Kidney capillary endothelial cell (primary cell): ENCODE results near the gene ANKRD40.
"Not testable (repeated sequence)": the region's sequence is repeated elsewhere in the genome, so short reads cannot be mapped to it uniquely, and the experiment has no call there.

ENCODE experiments used
- DNase-seq: peaks from one replicate; pipeline ENCODE4 v3.0.0-alpha.2; 2018; ENCODE audit warnings: low spot score

Gene ANKRD40

GRCh38 chr17:50707289-50708049 lies at the start of gene ANKRD40:
Gene ANKRD40, minus strand, starts transcription at chr17:50707914. Its CDS starts 260 bp downstream, at chr17:50707654.
- peak; percentile 89 for DNase-seq

GRCh38 chr17:50754521-50754920 lies 46.8 kb upstream of the ANKRD40 start:
- no peak for DNase-seq

DNA sequence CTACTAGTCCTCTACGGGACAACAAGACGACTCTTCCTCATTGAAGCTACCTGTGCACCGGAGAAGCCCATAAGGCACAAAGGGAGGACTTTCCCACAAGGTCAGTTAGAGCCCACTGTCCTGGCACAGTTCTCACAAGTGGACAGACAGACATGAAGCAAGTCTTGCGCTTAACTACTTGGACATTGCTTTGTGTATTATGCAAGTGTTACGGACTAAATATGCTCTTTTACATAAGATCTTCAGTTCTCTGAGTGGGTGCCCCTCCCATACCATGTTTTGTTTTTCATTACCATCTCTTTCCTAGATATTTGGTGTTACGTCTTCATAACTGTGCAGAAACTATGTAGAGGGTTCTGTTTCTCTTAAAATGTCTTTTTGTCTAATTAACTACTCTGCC lies 41.5 kb upstream of the ANKRD40 start:
- no peak for DNase-seq

GRCh38 chr17:50745631-50746030 lies 37.9 kb upstream of the ANKRD40 start:
- no peak for DNase-seq

- DNase-seq, result no peak
Measured at GRCh38 chr17:50739098-50739497, 31.4 kb upstream of the ANKRD40 start.

- DNase-seq, result no peak
Measured at GRCh38 chr17:50737118-50737698, 29.5 kb upstream of the ANKRD40 start.

DNA sequence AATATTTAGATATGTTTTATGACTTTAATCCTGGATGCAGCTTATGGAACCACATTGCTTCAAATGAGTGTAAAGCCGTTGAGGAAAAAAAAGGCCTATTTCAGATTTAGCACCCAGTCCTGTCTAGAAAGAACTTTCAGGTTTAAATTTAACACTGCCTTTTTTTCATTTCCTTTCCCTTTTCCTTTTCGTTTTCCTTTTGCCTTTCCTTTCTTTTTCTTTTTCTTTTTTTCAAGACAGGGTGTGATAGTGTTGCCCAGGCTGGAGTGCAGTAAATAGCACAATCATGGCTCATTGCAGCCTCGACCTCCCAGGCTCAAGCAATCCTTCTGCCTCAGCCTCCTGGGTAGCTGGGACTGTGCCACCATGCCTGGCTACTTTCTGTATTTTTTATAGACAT lies 27.6 kb upstream of the ANKRD40 start:
- DNase-seq, result no peak

DNA sequence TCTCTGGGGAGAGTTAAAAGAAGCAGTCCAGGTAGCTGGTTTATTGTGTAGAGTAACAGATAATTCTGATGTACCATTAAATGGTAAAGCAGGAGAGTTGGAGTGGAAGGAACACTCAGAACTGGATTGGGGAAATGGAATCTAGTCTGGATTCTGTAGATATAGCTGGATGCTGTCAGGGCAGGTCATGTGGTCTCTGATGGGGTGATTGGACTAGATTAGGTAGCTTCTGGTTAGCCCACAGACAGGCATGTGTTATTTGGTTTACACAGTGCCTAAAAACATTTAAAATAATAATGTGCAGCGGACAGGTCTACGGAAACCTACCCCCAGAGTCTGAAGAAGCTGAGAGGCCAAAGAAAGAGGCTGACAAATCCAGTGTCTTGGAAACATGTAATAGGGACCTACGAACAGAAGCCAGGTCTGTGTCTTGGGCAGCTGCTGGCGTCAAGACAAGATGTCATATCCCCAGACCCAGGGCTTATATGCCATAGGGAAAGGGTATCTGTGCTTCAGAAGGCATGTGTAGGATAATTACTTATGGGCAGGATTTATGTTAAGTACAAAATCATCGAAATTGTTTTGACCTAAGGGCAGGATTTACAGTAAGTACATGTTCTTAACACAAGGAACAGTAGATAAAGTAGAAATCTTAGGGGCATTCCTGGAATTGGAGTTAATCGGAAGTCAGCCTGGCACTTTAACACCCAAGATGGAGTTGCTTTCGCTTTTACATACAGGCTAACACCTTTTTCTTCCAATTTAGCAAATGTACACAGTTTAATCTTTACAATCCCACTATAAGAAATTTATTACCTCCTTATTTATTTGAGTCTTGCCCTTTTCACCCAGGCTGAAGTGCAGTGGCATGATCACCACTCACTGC lies 24.1 kb upstream of the ANKRD40 start:
- DNase-seq, result no peak

DNA sequence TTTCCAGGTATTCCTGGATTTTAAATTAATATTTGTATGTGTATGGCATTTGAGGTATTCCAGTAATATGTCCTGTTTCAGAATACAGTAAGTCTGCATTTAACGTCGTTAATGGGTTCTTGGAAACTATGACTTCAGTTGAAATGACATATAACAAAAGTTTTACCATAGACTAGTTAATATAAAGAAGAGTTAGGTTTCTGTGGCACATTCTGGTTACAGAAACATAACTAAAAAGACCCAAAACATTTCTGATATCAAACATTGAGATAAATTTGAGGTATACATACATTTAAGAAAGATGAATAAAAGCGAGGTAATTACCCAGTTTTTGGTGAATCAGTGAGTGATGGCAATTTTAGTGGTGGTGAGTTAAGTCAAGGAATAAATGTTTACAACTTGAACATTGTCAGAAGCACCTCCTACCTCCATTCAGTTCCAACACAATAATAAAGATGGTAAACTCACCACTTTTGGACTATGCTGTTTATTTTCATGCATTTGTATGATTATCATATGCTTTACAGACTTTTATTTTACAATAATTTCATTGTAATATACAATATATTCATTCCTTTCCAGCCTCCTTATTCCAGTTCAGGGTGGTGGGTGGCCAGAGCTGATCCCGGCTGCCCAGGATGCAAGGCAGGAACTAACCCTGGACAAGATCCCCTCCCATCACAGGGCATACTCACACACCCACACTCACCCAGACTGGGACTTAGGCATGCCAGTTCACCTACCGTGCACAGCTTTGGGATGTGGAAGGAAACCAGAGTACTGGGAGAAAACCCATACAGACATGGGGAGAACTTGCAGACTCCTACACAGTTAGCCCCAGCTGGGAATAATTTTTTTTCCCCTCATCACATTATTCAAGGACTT lies 21.4 kb upstream of the ANKRD40 start:
- no peak for DNase-seq

- no peak for DNase-seq
Measured at GRCh38 chr17:50728112-50728429, 20.4 kb upstream of the ANKRD40 start.

DNA sequence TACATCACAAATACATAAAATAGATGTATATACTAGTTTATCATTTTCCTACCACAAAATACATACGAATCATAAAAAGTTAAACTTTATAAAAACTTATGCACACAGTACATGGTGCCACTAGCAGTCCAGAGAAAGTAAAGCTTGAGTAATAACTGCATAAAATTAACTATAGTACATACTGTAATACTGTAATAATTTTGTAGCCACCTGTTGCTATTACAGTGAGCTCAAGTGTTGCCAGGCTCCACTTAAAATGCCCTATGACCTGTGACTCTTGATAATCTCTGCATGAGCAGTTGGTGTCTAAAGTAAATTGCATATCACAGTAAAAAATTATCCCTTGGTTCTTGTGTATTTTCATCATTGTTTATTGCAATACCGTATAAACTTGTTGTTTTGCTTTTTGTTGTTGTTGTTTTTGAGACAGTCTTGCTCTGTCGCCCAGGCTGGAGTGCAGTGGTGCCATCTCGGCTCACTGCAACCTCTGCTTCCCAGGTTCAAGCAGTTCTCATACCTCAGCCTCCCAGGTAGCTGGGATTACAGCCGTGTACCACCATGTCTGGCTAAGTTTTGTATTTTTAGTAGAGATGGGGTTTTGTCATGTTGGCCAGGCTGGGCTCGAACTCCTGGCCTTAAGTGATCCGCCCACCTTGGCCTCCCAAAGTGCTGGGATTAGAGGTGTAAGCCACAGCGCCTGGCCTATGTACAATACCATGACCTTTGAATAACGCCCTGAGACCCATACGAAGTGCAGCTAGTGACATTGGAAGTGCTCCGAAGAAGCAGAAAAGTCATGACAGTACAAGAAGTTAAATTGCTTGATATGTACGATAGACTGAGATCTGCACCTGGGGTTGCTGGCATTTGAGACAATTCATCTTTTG lies 18.3 kb upstream of the ANKRD40 start:
- DNase-seq, result no peak

DNA sequence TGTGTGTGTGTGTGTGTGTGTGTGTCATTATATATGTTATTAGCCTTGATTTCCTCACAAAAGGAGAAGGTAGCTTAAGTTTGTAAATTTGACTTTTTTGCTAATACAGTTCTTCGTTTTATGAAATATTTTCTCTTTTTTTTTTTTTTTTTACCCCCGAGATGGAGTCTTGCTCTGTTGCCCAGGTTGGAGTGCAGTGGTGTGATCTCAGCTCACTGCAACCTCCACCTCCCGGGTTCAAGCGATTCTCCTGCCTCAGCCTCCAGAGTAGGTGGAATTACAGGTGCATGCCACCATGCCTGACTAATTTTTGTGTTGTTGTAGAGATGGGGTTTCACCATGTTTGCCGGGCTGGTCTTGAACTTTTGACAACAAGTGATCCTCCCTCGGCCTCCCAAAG lies 16.9 kb upstream of the ANKRD40 start:
- not testable (repeated sequence) for DNase-seq

DNA sequence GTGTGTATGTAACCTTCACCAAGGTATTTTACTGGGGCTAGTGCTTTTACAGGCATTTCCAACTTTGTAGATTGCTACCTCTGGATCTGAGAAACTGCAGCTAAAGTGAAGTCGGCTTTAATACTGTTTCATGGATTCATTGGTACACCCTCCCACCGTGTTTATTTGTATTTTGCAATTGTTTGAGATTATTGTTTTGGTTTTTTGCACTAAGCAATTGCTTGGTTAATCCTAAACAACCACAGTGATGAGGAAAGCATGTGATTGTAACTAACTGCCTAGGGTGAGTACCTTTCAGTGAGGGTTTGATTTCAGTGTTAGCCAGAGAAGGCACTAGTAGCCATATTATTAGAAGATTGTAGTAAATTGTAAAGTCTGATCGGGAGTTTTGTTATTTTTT lies 15.0 kb upstream of the ANKRD40 start:
- DNase-seq, result no peak

DNA sequence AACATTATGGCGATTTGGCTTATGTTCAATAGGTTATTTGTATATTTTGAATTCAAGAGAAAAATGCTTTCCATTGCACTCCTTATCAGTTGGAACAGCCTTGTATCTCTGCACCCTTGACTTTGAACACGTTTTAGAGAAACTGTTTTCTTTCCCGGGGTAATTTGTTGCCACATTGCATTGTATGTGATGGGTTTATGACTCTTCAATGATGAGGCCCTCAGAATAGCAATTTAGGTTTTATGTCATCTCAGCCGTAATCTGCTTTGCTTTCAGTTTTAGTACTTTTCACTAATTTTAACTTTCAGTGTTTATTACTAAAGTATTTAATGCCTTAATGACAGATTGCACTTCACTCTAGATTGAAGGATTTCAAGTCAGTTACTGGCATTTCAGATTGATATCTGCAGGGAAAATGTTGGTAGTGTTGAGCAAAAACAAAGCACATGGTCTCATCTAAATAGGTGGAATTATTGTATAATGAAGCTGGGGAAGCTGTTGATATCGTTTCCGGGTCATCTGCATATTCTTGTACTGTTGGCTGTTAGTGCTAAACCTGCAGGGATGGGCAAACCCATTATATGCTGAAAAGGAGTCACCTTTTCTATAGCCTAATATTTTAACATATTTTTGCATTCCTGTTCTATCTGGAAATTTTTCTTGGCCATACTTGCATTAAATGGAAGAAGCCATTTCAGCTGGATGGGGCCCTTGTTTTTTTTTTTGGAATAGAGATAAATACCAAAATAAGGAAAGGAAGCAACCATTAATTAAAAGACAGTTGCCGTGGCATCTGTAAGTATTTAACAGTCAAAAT lies 13.7 kb upstream of the ANKRD40 start:
- DNase-seq, result no peak

GRCh38 chr17:50719924-50720794 lies 12.4 kb upstream of the ANKRD40 start:
- no peak for DNase-seq

GRCh38 chr17:50719144-50719923 lies 11.6 kb upstream of the ANKRD40 start, which contains the start of gene LUC7L3:
Gene LUC7L3, plus strand, starts transcription at chr17:50719603. Its CDS starts 130 bp downstream, at chr17:50719733.
- peak; percentile 91 for DNase-seq

DNA sequence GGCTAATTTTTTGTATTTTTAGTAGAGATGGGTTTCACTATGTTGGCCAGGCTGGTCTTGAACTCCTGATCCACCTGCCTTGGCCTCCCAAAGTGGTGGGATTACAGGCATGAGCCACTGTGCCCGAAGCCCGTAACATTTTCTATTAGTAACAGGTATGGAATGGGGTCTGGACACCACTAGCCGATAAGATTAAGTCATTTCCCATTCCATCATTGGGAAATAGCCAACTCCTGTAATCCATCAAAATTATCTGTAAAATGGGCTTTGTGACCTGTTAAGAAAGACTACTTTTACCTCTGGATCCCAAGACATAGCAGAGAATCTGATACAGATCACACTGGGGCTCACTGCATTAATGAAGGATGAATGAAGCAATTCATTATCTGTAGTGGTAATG lies 7.8 kb upstream of the ANKRD40 start:
- DNase-seq, result no peak

DNA sequence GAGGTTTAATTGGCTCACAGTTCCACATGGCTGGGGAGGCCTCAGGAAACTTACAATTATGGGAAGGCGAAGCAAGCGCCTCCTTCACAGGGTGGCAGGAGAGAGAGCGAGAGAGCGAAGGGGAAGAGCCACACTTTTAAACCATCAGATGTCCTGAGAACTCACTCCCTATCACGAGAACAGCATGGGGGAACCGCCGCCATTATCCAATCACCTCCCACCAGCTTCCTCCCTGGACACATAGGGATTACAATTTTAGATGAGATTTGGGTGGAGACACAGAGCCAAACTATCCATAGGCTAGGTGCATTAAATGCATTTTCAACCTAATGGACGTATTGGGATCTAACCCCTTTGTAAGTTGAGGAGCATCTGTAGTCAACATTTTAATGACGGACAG lies 4.9 kb upstream of the ANKRD40 start:
- no peak for DNase-seq
